Breast epithelium (tissue), 4 donors: ENCODE data around the gene ADAMTSL4. TPM values are rescaled to one million over a fixed set of nuclear protein-coding genes. Genes with fewer than 3 reads are reported as not detected.

Experiments used
- DNase-seq, 2 donors: peaks; one replicate each; pipeline ENCODE4 v3.0.0-alpha.2; 2019; ENCODE audit warnings: low spot score in 2 of 2
- H3K27ac ChIP-seq, 2 donors: fragments of 200-600 bp; sonication (generic) in 1 of 2; one replicate each; pipeline ENCODE4 v1.5.1; 2016 to 2019; ENCODE audit warnings: mild to moderate bottlenecking in 1 of 2
- H3K27me3 ChIP-seq, 2 donors: fragments of 200-600 bp; sonication (generic) in 1 of 2; one replicate each; pipeline versions ENCODE4 v1.5.1 to v1.6.0; 2017 to 2019; ENCODE audit warnings: control low read depth in 1 of 2, mild to moderate bottlenecking in 1 of 2
- H3K36me3 ChIP-seq: fragments of 200-600 bp; one replicate; pipeline ENCODE4 v1.5.1; 2019
- H3K4me1 ChIP-seq, 2 donors: fragments of 200-600 bp; sonication (generic); one replicate each; pipeline ENCODE4 v1.5.1; 2016 to 2019; ENCODE audit warnings: control low read depth in 1 of 2
- H3K4me3 ChIP-seq, 3 donors: fragments of 200-600 bp; sonication (generic); 1 replicate in 2 of 3; 2 replicates in 1 of 3; pipeline ENCODE4 v1.5.1; 2016 to 2019; ENCODE audit warnings: mild to moderate bottlenecking in 3 of 3, moderate library complexity in 2 of 3
- H3K9me3 ChIP-seq, 2 donors: fragments of 200-600 bp; sonication (generic) in 1 of 2; one replicate each; pipeline ENCODE4 v1.5.1; 2016 to 2019; ENCODE audit warnings: control low read depth in 1 of 2
- POLR2A ChIP-seq: fragments of 450-650 bp; IDR thresholded peaks from one replicate; pipeline ENCODE4 v1.6.1; 2016; ENCODE audit warnings: antibody characterized with exemption, mild to moderate bottlenecking, moderate library complexity
- POLR2AphosphoS5 ChIP-seq, 3 donors: sonication (generic); formaldehyde crosslinking; IDR thresholded peaks; one replicate each; pipeline ENCODE4 v1.6.1; 2017; ENCODE audit warnings: antibody characterized with exemption in 3 of 3
- intact Hi-C: fragments of 100-400 bp; cut with DNase I; formaldehyde crosslinking; loops from one replicate; pipeline ENCODE4 v1.15.1; 2023; ENCODE audit warnings: low total_unique reads
- total RNA-seq, 3 donors: library from RNA; depleted of rRNA; stranded (reverse); fragments of >200 nt; gene quantifications; one replicate each; pipeline ENCODE4 v1.1.0, GENCODE V29; 2016
- TF ChIP-seq, protein P1 (sequence below), 3 donors: fragments of 450-650 bp; IDR thresholded peaks; one replicate each; pipeline ENCODE4 v1.5.1; 2016 to 2017; ENCODE audit warnings: antibody characterized with exemption in 3 of 3, mild to moderate bottlenecking in 3 of 3, moderate library complexity in 3 of 3

Gene ADAMTSL4
- total RNA-seq, 3 donors from 2014 or later, result 11.3 to 31.8 (median 30.2) TPM

DNA sequence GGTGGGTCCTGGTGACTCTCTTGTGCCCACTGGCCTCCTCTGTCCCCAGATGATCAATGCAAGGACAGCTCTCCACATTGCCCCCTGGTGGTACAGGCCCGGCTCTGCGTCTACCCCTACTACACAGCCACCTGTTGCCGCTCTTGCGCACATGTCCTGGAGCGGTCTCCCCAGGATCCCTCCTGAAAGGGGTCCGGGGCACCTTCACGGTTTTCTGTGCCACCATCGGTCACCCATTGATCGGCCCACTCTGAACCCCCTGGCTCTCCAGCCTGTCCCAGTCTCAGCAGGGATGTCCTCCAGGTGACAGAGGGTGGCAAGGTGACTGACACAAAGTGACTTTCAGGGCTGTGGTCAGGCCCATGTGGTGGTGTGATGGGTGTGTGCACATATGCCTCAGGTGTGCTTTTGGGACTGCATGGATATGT is 10.8 kb downstream of the ADAMTSL4 start:
- Histone ChIP-seq H3K27me3 (no peaks in the 10 kb centered on the region), H3K4me3 (peak overlapping the region; percentile 47 to 83 (median 57)), H3K36me3 (no peaks in the 10 kb centered on the region), H3K27ac (peak overlapping the region; percentile 100), H3K9me3 (no peaks in the 10 kb centered on the region), H3K4me1 (peaks cover 46 to 48% of the 10 kb centered on the region in 2 donors)
- intact Hi-C loops, result loop anchor here (5.0 kb wide), 1 partner anchor 67 kb away; the partner anchor contains the start of gene ENSA
- peak; percentile 76 to 79 for DNase-seq
- TF ChIP-seq POLR2A (no peak), POLR2AphosphoS5 (IDR thresholded peaks at IDR 0.05) (peak in 2 of 3 donors; percentile 6 to 38)
- TF ChIP-seq, protein P1, sequence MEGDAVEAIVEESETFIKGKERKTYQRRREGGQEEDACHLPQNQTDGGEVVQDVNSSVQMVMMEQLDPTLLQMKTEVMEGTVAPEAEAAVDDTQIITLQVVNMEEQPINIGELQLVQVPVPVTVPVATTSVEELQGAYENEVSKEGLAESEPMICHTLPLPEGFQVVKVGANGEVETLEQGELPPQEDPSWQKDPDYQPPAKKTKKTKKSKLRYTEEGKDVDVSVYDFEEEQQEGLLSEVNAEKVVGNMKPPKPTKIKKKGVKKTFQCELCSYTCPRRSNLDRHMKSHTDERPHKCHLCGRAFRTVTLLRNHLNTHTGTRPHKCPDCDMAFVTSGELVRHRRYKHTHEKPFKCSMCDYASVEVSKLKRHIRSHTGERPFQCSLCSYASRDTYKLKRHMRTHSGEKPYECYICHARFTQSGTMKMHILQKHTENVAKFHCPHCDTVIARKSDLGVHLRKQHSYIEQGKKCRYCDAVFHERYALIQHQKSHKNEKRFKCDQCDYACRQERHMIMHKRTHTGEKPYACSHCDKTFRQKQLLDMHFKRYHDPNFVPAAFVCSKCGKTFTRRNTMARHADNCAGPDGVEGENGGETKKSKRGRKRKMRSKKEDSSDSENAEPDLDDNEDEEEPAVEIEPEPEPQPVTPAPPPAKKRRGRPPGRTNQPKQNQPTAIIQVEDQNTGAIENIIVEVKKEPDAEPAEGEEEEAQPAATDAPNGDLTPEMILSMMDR (IDR thresholded peaks at IDR 0.05), result peak; percentile 88 to 96 (median 90)

DNA sequence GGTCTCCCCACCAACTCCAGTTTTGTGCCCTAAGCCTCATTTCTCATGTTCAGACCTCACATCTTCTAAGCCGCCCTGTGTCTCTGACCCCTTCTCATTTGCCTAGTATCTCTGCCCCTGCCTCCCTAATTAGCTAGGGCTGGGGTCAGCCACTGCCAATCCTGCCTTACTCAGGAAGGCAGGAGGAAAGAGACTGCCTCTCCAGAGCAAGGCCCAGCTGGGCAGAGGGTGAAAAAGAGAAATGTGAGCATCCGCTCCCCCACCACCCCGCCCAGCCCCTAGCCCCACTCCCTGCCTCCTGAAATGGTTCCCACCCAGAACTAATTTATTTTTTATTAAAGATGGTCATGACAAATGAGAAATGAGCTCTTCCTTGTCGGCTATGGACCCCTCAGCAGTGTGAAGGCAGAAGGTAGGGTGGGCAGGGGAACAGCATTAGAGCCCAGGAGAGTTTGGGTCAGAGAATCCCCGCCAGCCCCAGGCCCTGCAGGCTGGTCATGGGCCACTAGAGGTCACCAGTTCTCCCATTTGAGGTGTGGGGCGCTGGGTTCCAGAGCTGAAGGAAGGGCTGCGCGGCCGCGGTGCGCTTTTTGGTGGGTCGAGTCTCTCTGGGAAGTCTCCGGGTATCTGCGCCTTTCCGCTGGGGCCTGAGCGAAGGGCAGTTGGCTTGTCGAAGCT is 11.5 kb downstream of the ADAMTSL4 start:
- peak overlapping the region; percentile 47 to 83 (median 57) for H3K4me3 ChIP-seq
- peak overlapping the region; percentile 100 for H3K27ac ChIP-seq
- no peaks in the 10 kb centered on the region for H3K9me3 ChIP-seq
- H3K36me3 ChIP-seq, result no peaks in the 10 kb centered on the region
- no peaks in the 10 kb centered on the region for H3K27me3 ChIP-seq
- TF ChIP-seq POLR2AphosphoS5 (IDR thresholded peaks at IDR 0.05) (no peak), POLR2A (no peak)
- TF ChIP-seq, protein P1 (IDR thresholded peaks at IDR 0.05), result peak; percentile 79 to 97 (median 85)
- intact Hi-C loops, result loop anchor here (5.0 kb wide), 1 partner anchor 67 kb away; the partner anchor contains the start of gene ENSA
- peaks cover 52 to 53% of the 10 kb centered on the region in 2 donors for H3K4me1 ChIP-seq
- peak; percentile 85 to 92 for DNase-seq

DNA sequence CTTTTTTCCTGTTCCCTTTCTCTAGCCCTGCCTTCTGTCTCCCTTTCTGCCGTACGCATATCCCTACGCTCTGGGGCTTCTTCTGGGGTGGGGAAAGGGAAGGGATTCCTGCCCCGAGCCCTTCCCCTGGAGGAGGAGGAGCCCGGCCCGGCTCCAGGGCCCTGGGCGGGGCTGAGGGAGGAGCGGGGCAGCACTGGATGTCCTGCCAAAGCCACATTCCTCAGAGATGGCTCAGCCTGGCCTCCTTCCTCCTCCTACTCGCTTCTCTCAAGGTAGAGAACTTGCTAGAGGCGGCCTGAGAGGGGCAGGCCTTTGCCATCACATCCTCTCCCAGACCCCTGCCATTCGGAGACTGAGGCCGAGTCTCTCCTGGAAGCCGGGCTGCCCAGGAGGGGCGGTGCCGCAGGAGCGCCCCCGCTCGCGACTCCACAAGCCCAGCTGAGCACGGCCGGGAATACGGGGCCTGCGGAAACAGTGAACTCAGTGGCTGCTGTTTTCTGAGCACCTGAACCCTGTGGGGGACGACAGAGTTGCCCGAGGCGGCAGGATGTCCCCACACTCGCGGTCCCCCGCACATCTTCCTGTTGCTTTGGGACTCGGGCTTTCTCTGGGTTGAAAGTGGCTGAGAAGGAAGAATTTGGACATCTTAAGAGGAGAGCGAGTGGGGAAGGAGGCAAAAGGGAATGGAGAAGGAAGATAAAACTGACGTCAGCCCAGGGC is 12.2 kb downstream of the ADAMTSL4 start:
- H3K27me3 ChIP-seq, result no peaks in the 10 kb centered on the region
- H3K27ac ChIP-seq, result peak overlapping the region; percentile 100
- no peaks in the 10 kb centered on the region for H3K36me3 ChIP-seq
- no peaks in the 10 kb centered on the region for H3K9me3 ChIP-seq
- H3K4me3 ChIP-seq, result peak overlapping the region; percentile 47 to 83 (median 57)
- peaks cover 54 to 60% of the 10 kb centered on the region in 2 donors for H3K4me1 ChIP-seq
- intact Hi-C loops, result loop anchor here (5.0 kb wide), 1 partner anchor 66 kb away; the partner anchor contains the start of gene ENSA
- TF ChIP-seq POLR2AphosphoS5 (IDR thresholded peaks at IDR 0.05) (peak; percentile 85 to 97 (median 95)), POLR2A (peak; percentile 78)
- TF ChIP-seq, protein P1 (IDR thresholded peaks at IDR 0.05), result peak in 1 of 3 donors; percentile 19
- peak; percentile 95 to 98 for DNase-seq

DNA sequence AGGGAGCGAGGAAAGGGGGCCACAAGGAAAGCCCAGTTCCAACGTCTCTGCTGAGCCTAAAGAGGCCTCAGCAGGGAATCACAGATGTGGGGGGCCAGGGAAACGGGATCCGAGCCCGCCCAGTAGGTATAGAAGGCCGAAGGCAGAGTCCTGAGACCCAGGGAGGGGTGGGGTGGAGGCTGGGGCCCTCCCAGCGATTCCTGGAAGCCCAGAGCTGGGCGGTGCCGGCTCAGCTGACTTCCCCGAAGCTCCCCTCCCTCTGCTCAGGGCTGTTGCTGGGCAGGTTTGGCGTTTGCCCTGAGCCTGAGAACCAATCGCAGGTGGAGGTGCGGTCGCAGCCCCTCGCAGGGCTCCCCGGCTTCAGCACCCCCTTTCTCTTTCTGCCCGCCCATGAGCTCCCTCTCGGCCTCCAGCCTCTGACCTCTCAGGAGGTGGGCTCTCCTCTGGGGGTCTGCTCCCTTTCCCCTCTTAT is 12.8 kb downstream of the ADAMTSL4 start:
- peak; percentile 81 to 99 (median 96) for TF ChIP-seq POLR2AphosphoS5 (IDR thresholded peaks at IDR 0.05)
- TF ChIP-seq, protein P1 (IDR thresholded peaks at IDR 0.05), result no peak
- TF ChIP-seq POLR2A, result peak; percentile 69
- peak overlapping the region; percentile 47 to 83 (median 57) for H3K4me3 ChIP-seq
- H3K27me3 ChIP-seq, result no peaks in the 10 kb centered on the region
- intact Hi-C loops, result loop anchor here (5.0 kb wide), 1 partner anchor 65 kb away; the partner anchor contains the start of gene ENSA
- H3K9me3 ChIP-seq, result no peaks in the 10 kb centered on the region
- no peaks in the 10 kb centered on the region for H3K36me3 ChIP-seq
- H3K4me1 ChIP-seq, result peaks cover 60 to 66% of the 10 kb centered on the region in 2 donors
- DNase-seq, result peak; percentile 95 to 96
- peak overlapping the region; percentile 100 for H3K27ac ChIP-seq
